ENCODE results near the gene PTN.
A peak's percentile ranks its signal among the peaks of the same experiment; 100 is the strongest.

Gene PTN, protein sequence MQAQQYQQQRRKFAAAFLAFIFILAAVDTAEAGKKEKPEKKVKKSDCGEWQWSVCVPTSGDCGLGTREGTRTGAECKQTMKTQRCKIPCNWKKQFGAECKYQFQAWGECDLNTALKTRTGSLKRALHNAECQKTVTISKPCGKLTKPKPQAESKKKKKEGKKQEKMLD

DNA sequence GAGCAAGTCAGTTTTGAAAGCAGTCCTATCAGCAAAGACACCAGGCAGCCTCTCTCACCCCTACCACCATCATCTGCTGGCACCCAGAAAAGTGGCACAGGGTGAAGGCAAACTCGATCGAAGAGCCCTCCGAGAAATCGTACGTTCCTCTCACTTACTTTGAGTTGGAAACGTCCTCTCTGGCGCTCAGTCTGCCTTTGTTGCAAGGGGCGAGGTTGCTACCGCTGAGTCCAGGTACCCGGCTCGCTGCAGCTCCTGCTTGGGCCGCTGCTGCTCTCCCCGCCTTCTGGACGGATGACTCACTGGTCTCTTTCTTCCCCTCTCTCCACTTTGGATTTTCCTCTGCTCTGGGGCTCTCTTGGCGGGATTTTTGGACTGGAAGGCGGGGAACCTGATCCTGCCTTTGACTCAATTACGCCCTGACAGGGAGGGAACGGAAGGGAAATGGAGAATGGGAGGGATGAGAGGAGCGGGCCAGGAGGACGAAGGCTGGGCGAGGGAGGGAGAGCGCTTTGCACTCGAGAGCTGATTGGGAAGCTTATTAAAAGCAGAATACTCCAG lies at the start of gene PTN:
PTN (minus strand) TSS at position 453 of the 561 bp plus-strand sequence. CDS start 88,760 bp downstream, outside the sequence.
- Histone ChIP-seq H3K27me3 (ENCODE audit: control insufficient read depth, insufficient read depth, low read length) (no peaks in the 10 kb centered on the region), H3K4me1 (ENCODE audit: control insufficient read depth, insufficient read depth, low read length) (no peaks in the 10 kb centered on the region), H3K27ac (ENCODE audit: low read length) (no peak within 1 kb of the TSS), H3K9me3 (ENCODE audit: control insufficient read depth, insufficient read depth, low read length) (no peaks in the 10 kb centered on the region), H3K4me3 (ENCODE audit: low read length) (peak within 1 kb of the TSS; percentile 15; the same call in 1 of the 2 replicates), H3K36me3 (ENCODE audit: control insufficient read depth, insufficient read depth, low read length) (no peaks in the 10 kb centered on the region)
- no peak for DNase-seq (ENCODE audit: low read depth, low spot score)
- no CpG with 5 or more reads among the region's 23 CpGs for WGBS (ENCODE audit: insufficient coverage, insufficient read length)

DNA sequence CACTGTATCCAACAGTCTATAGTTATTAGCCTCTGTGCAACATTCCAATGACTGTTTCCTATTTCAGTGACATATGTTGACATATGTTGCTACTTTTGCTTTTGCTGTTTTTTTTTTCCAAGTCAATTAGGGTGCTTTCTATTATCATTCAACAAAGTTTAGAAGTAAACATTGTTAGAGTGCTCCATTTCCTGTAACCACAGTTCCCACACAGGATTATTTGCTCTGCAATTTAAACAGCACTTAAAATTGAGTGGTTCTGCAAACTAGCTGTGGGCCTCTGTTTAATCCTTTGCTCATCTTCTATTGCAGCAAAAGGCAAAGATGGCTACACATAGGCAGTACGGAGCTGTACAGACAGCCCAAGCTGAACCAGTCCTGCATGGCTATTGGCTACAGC lies 46.5 kb upstream of the PTN start:
- H3K9me3 ChIP-seq (ENCODE audit: control insufficient read depth, insufficient read depth, low read length): no peaks in the 10 kb centered on the region
- no CpG with 5 or more reads among the region's 1 CpG for WGBS (ENCODE audit: insufficient coverage, insufficient read length)
- H3K27ac ChIP-seq (ENCODE audit: low read length): no peak overlapping the region
- H3K27me3 ChIP-seq (ENCODE audit: control insufficient read depth, insufficient read depth, low read length): no peaks in the 10 kb centered on the region
- 0 out of 2 replicates have a peak, but pooled peaks cover 1% of the 10 kb centered on the region for H3K4me1 ChIP-seq (ENCODE audit: control insufficient read depth, insufficient read depth, low read length)
- DNase-seq (ENCODE audit: low read depth, low spot score): no peak
- no peaks in the 10 kb centered on the region for H3K36me3 ChIP-seq (ENCODE audit: control insufficient read depth, insufficient read depth, low read length)
- no peak overlapping the region for H3K4me3 ChIP-seq (ENCODE audit: low read length)

DNA sequence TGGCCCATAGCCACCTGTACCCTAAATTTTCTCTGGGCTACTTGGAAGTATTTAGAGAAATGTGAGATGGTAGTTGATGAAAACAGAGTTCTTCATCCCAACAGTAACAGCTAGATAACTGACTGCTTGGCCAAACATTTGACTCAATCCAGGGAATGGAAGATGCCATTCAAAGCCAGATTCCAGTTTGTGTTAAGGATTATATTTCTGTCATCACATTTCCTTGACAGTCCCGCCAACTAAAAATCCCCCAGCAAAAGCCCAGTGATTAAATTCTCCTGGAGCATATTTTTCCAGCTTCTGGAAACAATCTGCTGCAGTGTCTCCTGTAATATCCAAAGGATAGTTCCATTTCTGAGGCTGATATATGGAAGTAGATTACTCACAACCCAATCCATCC lies 45.4 kb upstream of the PTN start:
- DNase-seq (ENCODE audit: low read depth, low spot score): no peak
- no peaks in the 10 kb centered on the region for H3K9me3 ChIP-seq (ENCODE audit: control insufficient read depth, insufficient read depth, low read length)
- H3K27me3 ChIP-seq (ENCODE audit: control insufficient read depth, insufficient read depth, low read length): no peaks in the 10 kb centered on the region
- H3K36me3 ChIP-seq (ENCODE audit: control insufficient read depth, insufficient read depth, low read length): no peaks in the 10 kb centered on the region
- 0 out of 2 replicates have a peak, but pooled peaks cover 1% of the 10 kb centered on the region for H3K4me1 ChIP-seq (ENCODE audit: control insufficient read depth, insufficient read depth, low read length)
- H3K4me3 ChIP-seq (ENCODE audit: low read length): no peak overlapping the region
- no peak overlapping the region for H3K27ac ChIP-seq (ENCODE audit: low read length)
- no CpG with 5 or more reads among the region's 1 CpG for WGBS (ENCODE audit: insufficient coverage, insufficient read length)

DNA sequence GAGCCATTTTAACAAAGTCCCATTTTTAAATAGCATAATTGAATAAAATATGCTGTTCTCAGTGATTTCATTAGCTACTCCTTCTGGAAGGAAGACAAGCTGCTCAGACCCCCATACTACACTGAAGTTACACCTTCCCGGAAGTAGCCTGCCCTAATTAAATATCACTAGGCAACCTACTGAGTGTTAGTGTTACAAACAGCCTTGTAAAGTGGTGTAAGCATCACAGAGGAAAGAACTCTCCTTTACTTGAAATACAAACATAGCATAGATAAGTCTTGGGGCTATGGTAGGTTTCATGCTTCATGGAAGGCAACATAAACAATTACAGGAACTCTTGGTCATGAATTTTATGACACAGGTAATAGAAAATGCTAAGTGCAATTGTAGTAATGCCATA lies 43.4 kb upstream of the PTN start:
- Histone ChIP-seq H3K36me3 (ENCODE audit: control insufficient read depth, insufficient read depth, low read length) (no peaks in the 10 kb centered on the region), H3K27me3 (ENCODE audit: control insufficient read depth, insufficient read depth, low read length) (no peaks in the 10 kb centered on the region), H3K9me3 (ENCODE audit: control insufficient read depth, insufficient read depth, low read length) (no peaks in the 10 kb centered on the region), H3K4me3 (ENCODE audit: low read length) (no peak overlapping the region), H3K4me1 (ENCODE audit: control insufficient read depth, insufficient read depth, low read length) (0 out of 2 replicates have a peak, but pooled peaks cover 1% of the 10 kb centered on the region), H3K27ac (ENCODE audit: low read length) (no peak overlapping the region)
- WGBS (ENCODE audit: insufficient coverage, insufficient read length): no CpG with 5 or more reads among the region's 1 CpG
- no peak for DNase-seq (ENCODE audit: low read depth, low spot score)

DNA sequence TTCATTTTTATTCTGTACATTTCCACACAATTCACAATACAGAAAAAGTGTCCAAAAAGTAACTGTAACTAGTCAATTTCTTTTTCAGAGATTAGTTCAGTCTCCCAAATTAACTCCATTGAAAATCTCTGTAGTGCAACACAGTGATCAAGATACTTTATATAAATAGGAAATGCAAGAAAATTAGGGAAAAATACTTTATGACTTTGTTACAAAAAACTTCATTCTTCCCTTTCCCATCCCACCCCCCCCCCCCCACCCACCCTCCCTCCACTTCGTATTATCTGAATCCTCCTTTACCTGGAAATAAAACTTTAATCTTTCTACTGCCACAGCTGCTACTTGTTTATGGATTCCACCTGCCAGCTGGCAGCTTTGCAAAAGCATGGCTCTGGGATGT lies 37.5 kb upstream of the PTN start:
- H3K4me3 ChIP-seq (ENCODE audit: low read length): no peak overlapping the region
- no peaks in the 10 kb centered on the region for H3K27me3 ChIP-seq (ENCODE audit: control insufficient read depth, insufficient read depth, low read length)
- no peaks in the 10 kb centered on the region for H3K4me1 ChIP-seq (ENCODE audit: control insufficient read depth, insufficient read depth, low read length)
- no peak for DNase-seq (ENCODE audit: low read depth, low spot score)
- H3K36me3 ChIP-seq (ENCODE audit: control insufficient read depth, insufficient read depth, low read length): no peaks in the 10 kb centered on the region
- no peak overlapping the region for H3K27ac ChIP-seq (ENCODE audit: low read length)
- no peaks in the 10 kb centered on the region for H3K9me3 ChIP-seq (ENCODE audit: control insufficient read depth, insufficient read depth, low read length)
- no CpG with 5 or more reads among the region's 1 CpG for WGBS (ENCODE audit: insufficient coverage, insufficient read length)

DNA sequence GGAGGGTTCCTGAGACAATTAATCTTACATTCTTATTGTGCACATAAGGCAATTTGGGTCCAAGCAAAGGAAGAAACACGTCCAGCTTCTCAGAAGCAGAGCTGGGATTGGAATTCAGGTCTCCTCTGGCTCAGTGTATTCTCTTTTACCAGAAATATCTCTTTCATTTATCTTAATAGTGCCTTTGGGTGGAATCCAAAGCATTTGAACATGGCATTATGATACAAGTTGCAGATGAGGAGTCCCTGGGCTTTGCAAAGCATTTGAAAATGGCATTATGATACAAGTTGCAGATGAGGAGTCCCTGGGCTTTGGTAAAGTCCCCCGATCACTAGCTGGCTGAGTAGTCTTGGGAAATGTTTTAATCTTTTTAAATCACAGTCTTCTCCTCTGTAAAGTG lies 30.0 kb upstream of the PTN start:
- no CpG with 5 or more reads among the region's 2 CpGs for WGBS (ENCODE audit: insufficient coverage, insufficient read length)
- no peak overlapping the region for H3K4me3 ChIP-seq (ENCODE audit: low read length)
- no peaks in the 10 kb centered on the region for H3K36me3 ChIP-seq (ENCODE audit: control insufficient read depth, insufficient read depth, low read length)
- no peak overlapping the region for H3K27ac ChIP-seq (ENCODE audit: low read length)
- H3K27me3 ChIP-seq (ENCODE audit: control insufficient read depth, insufficient read depth, low read length): no peaks in the 10 kb centered on the region
- no peak for DNase-seq (ENCODE audit: low read depth, low spot score)
- no peaks in the 10 kb centered on the region for H3K9me3 ChIP-seq (ENCODE audit: control insufficient read depth, insufficient read depth, low read length)
- no peaks in the 10 kb centered on the region for H3K4me1 ChIP-seq (ENCODE audit: control insufficient read depth, insufficient read depth, low read length)

DNA sequence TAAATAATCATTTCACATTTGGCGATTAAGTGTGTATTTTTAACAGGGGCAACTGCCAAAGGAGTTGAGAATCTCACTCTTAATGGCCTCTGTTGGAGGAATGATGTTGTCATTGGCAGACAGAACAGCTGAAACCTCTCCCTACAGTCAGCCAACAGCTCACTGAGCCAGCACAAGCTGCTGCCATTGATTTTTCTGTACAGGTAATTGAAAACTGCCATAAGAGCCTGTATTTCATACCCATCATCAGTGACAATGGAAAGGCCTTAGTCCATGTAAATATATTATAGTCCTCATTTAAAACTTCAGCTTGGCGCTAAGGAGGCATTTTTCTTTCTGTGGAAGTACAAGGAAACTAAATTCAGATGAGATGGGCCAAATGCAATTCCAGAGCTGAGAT lies 28.1 kb upstream of the PTN start:
- H3K4me1 ChIP-seq (ENCODE audit: control insufficient read depth, insufficient read depth, low read length): no peaks in the 10 kb centered on the region
- no CpG with 5 or more reads among the region's 2 CpGs for WGBS (ENCODE audit: insufficient coverage, insufficient read length)
- H3K9me3 ChIP-seq (ENCODE audit: control insufficient read depth, insufficient read depth, low read length): no peaks in the 10 kb centered on the region
- no peak for DNase-seq (ENCODE audit: low read depth, low spot score)
- no peaks in the 10 kb centered on the region for H3K27me3 ChIP-seq (ENCODE audit: control insufficient read depth, insufficient read depth, low read length)
- no peaks in the 10 kb centered on the region for H3K36me3 ChIP-seq (ENCODE audit: control insufficient read depth, insufficient read depth, low read length)
- no peak overlapping the region for H3K4me3 ChIP-seq (ENCODE audit: low read length)
- no peak overlapping the region for H3K27ac ChIP-seq (ENCODE audit: low read length)

DNA sequence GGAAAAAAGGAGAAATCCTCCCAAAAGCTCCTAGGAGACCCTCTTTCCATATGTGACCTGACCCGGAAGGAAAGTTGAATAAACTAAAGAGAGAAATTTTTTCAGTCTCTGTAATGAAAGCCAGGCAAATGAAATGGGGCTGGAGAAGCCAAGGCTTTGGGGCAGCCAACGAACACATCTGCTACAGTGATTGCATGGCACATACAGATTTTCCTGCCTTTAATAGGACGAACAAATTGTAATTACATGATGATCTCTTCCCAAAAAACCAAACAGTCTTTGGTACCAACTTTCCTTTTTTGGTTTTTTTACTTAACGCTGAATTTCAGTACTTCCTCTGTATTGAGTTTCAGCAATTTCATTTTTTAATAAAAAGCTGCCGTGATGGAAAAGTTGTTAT lies 23.5 kb upstream of the PTN start:
- no peaks in the 10 kb centered on the region for H3K27me3 ChIP-seq (ENCODE audit: control insufficient read depth, insufficient read depth, low read length)
- no peaks in the 10 kb centered on the region; the same call in 1 of the 2 replicates for H3K9me3 ChIP-seq (ENCODE audit: control insufficient read depth, insufficient read depth, low read length)
- no peaks in the 10 kb centered on the region for H3K36me3 ChIP-seq (ENCODE audit: control insufficient read depth, insufficient read depth, low read length)
- no CpG with 5 or more reads among the region's 5 CpGs for WGBS (ENCODE audit: insufficient coverage, insufficient read length)
- H3K4me1 ChIP-seq (ENCODE audit: control insufficient read depth, insufficient read depth, low read length): no peaks in the 10 kb centered on the region
- no peak overlapping the region for H3K4me3 ChIP-seq (ENCODE audit: low read length)
- no peak overlapping the region for H3K27ac ChIP-seq (ENCODE audit: low read length)
- no peak for DNase-seq (ENCODE audit: low read depth, low spot score)

DNA sequence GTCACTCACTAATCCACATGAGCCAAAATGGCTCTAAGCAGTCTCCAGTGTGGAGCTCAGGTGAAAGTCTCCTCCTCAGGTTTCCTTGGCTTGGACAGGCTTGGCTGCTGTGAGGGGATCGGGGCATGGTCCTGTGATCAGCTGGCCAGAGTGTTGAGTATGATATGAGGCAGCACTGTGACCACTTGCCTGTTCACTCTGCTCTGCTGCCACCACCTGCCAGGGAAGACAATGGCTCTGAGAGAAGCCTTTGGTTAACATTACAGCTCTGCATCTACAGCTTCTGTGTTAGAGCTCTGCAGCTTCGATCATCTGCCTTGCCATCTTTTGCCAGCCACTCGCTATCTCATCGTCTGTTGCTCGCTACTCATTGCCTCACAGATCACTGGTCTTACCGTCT lies 20.1 kb upstream of the PTN start:
- H3K27ac ChIP-seq (ENCODE audit: low read length): no peak overlapping the region
- H3K4me3 ChIP-seq (ENCODE audit: low read length): no peak overlapping the region
- no peak for DNase-seq (ENCODE audit: low read depth, low spot score)
- no peaks in the 10 kb centered on the region for H3K27me3 ChIP-seq (ENCODE audit: control insufficient read depth, insufficient read depth, low read length)
- H3K4me1 ChIP-seq (ENCODE audit: control insufficient read depth, insufficient read depth, low read length): no peaks in the 10 kb centered on the region
- no CpG with 5 or more reads among the region's 6 CpGs for WGBS (ENCODE audit: insufficient coverage, insufficient read length)
- no peaks in the 10 kb centered on the region; the same call in 1 of the 2 replicates for H3K9me3 ChIP-seq (ENCODE audit: control insufficient read depth, insufficient read depth, low read length)
- no peaks in the 10 kb centered on the region for H3K36me3 ChIP-seq (ENCODE audit: control insufficient read depth, insufficient read depth, low read length)

DNA sequence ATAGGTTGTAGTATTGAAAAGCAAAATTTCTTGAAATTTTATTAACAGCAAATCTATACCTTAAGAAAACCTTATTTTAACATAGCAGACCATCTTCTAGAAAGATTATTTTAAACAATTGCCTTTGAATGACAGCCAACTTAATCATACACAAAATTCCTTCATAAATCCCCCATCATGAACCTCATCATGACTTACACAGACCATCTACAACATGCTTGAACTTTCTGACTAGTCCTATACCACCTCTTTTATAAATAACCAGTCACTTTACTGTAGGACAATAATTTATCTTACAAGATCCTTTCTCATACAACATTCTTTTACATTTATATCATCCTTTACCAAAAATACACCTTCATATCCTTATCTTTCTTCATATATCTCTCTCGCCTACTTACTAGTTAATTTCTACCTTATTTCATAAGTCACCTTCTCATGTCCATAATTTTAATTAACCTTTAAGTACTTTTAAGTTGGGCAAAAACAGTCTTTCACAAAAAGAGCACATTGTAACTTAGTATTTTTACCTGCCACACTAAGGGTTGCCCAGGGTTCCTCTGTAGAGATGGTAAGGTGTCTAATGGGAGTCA lies 16.6 kb upstream of the PTN start:
- Histone ChIP-seq H3K4me3 (ENCODE audit: low read length) (no peak overlapping the region), H3K27me3 (ENCODE audit: control insufficient read depth, insufficient read depth, low read length) (no peaks in the 10 kb centered on the region), H3K4me1 (ENCODE audit: control insufficient read depth, insufficient read depth, low read length) (no peaks in the 10 kb centered on the region), H3K9me3 (ENCODE audit: control insufficient read depth, insufficient read depth, low read length) (no peaks in the 10 kb centered on the region; the same call in 1 of the 2 replicates), H3K36me3 (ENCODE audit: control insufficient read depth, insufficient read depth, low read length) (no peaks in the 10 kb centered on the region), H3K27ac (ENCODE audit: low read length) (no peak overlapping the region)
- 58% methylated on average over 1 of the region's 1 CpG for WGBS (ENCODE audit: insufficient coverage, insufficient read length)
- DNase-seq (ENCODE audit: low read depth, low spot score): no peak

DNA sequence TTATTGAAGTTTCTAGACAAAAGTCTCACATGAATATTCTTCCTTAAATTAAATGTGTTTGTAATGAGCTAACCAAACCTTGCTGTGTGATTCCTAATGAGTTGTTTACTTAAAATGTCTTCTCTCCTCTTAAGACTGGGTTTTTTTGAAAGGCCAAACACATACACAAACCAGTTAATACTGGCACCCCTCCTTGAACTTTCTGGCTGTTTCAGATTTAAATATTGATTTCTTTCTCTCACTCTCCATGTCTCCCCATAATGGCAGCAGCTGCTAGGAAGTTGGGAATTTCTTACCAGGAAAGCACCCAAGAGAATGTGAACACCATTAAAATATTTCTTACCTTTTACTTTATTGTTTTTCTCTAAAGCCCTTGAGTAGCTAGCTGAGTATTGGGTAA lies 11.4 kb upstream of the PTN start:
- no peaks in the 10 kb centered on the region for H3K4me1 ChIP-seq (ENCODE audit: control insufficient read depth, insufficient read depth, low read length)
- DNase-seq (ENCODE audit: low read depth, low spot score): no peak
- no peak overlapping the region for H3K27ac ChIP-seq (ENCODE audit: low read length)
- no peak overlapping the region for H3K4me3 ChIP-seq (ENCODE audit: low read length)
- H3K36me3 ChIP-seq (ENCODE audit: control insufficient read depth, insufficient read depth, low read length): no peaks in the 10 kb centered on the region
- no peaks in the 10 kb centered on the region; the same call in 1 of the 2 replicates for H3K9me3 ChIP-seq (ENCODE audit: control insufficient read depth, insufficient read depth, low read length)
- H3K27me3 ChIP-seq (ENCODE audit: control insufficient read depth, insufficient read depth, low read length): no peaks in the 10 kb centered on the region
